H1 (cell line): ENCODE results near the gene NRAS.

Experiments used
- ASH2L ChIP-seq: fragments of 200-600, 300-600 bp; sonication (generic); IDR thresholded peaks from one replicate; pipeline ENCODE4 v1.7.1; 2017; ENCODE audit warnings: low read length
- BRCA1 ChIP-seq: IDR thresholded peaks from 2 replicates; pipeline ENCODE4 v1.6.1; 2012; ENCODE audit warnings: low read depth, low read length, improper control_type of control experiment
- CBX5 ChIP-seq: fragments of 300-800, 300-1000 bp; sonication (generic); IDR thresholded peaks from 2 replicates; pipeline ENCODE4 v1.7.1; 2016; ENCODE audit warnings: antibody characterized with exemption, low read length, low read depth
- CEBPB ChIP-seq: IDR thresholded peaks from 2 replicates; pipeline ENCODE4 v1.6.1; 2012; ENCODE audit warnings: low read depth, low read length
- EP300 ChIP-seq, 2 experiments: IDR thresholded peaks; 1 replicate in 1 of 2; 2 replicates in 1 of 2; pipeline ENCODE4 v1.6.1; 2011 to 2012; ENCODE audit warnings: low read depth in 2 of 2, low read length in 2 of 2, mild to moderate bottlenecking in 2 of 2, borderline replicate concordance in 1 of 2, inconsistent platforms in 1 of 2, moderate library complexity in 1 of 2
- EZH2 ChIP-seq: fragments of 200-600 bp; sonication (generic); IDR thresholded peaks from 2 replicates; pipeline ENCODE4 v1.7.1; 2012; ENCODE audit warnings: low read depth, mild to moderate bottlenecking, moderate library complexity, low read length, inconsistent platforms; ENCODE audit not compliant: severe bottlenecking
- MAX ChIP-seq: IDR thresholded peaks from 2 replicates; pipeline ENCODE4 v1.6.1; 2012; ENCODE audit warnings: inconsistent platforms
- POLR2AphosphoS5 ChIP-seq: IDR thresholded peaks from 2 replicates; pipeline ENCODE4 v1.6.1; 2011; ENCODE audit warnings: low read depth, low read length
- TF ChIP-seq, protein P1 (sequence below), 3 experiments: IDR thresholded peaks; 1 replicate in 2 of 3; 2 replicates in 1 of 3; pipeline versions ENCODE4 v1.5.1 to v1.6.1; 2011; ENCODE audit warnings: low read length in 3 of 3, mild to moderate bottlenecking in 3 of 3, inconsistent platforms in 2 of 3, low read depth in 1 of 3, moderate library complexity in 1 of 3; ENCODE audit not compliant: insufficient read depth in 1 of 3; ENCODE audit errors: control extremely low read depth in 1 of 3

DNA sequence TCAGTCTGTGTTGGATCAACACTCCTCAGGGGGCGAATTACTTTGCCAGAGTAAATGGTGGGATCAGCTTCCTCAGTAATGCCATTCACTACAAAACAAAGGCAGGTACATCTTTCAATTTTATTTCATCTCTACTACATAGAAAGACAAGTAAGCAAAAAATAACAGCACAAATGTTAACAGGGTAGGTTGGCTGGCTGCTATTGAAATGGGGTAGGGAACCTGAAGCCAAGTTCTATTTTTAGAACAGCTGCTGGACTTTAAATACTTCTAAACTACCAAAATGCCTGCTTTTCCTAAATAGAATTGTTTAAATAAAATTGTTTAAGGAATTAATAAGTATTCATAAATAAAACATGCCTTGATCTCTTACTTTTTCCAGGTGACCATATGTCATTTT lies 7.3 kb upstream of the NRAS start:
- TF ChIP-seq CEBPB (no peak), ASH2L (no peak), EZH2 (no peak), MAX (no peak), CBX5 (no peak), POLR2AphosphoS5 (no peak), BRCA1 (no peak), EP300 (IDR thresholded peaks at IDR 0.05; ENCODE audit: borderline replicate concordance in 1 of 2, low read depth in 2 of 2, low read length in 2 of 2) (no peak)
- TF ChIP-seq, protein P1, sequence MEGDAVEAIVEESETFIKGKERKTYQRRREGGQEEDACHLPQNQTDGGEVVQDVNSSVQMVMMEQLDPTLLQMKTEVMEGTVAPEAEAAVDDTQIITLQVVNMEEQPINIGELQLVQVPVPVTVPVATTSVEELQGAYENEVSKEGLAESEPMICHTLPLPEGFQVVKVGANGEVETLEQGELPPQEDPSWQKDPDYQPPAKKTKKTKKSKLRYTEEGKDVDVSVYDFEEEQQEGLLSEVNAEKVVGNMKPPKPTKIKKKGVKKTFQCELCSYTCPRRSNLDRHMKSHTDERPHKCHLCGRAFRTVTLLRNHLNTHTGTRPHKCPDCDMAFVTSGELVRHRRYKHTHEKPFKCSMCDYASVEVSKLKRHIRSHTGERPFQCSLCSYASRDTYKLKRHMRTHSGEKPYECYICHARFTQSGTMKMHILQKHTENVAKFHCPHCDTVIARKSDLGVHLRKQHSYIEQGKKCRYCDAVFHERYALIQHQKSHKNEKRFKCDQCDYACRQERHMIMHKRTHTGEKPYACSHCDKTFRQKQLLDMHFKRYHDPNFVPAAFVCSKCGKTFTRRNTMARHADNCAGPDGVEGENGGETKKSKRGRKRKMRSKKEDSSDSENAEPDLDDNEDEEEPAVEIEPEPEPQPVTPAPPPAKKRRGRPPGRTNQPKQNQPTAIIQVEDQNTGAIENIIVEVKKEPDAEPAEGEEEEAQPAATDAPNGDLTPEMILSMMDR (IDR thresholded peaks at IDR 0.05; ENCODE audit: control extremely low read depth in 1 of 3, insufficient read depth in 1 of 3, low read depth in 1 of 3, low read length in 3 of 3), result no peak
